D721Med (cell line): ENCODE results near the gene ARSA.

Experiments used
- DNase-seq: peaks from one replicate; pipeline ENCODE4 v3.0.0; 2011; ENCODE audit warnings: low spot score; ENCODE audit not compliant: insufficient read length
- FAIRE-seq: peaks from 2 replicates; lab custom pipeline; 2011; peaks lifted over from hg19 to GRCh38; lab: Jason Lieb, UNC
- TF ChIP-seq, protein P1 (sequence below): IDR thresholded peaks from 2 replicates; pipeline ENCODE4 v1.5.1; 2012; ENCODE audit warnings: mild to moderate bottlenecking, control low read depth; ENCODE audit not compliant: insufficient read depth; ENCODE audit errors: missing control alignments

Gene ARSA

DNA sequence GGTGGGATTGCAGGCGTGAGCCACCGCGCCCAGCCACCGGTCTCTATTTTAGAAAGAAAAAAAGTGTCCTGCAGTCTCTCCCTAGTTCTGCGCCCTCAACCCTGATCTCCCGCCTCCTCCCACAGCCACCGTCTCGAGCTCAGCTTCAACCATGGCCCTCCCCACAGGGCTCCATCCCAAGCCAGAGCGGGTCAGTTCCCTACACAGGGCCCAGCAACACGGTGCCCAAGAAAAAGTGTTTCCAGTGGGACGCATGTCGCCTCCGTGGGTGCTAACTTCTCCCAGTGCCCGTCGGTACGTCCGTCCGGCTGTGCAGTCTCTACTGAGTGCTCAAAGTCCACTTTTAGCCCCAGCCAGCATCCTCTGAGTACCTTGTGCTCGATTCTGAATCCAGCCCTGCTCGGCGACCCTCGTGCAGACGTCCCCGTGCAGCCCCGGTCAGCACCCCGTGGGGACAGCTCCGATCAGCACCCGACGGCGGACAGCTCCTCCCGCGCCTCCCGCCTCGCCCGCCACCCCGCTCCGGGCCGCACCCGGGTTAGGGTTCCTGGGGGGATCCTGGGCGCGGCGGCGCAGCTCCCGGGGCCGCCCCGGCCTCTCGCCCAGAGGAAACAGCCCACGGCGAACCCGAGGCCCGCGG, 28.0 kb downstream of the ARSA start:
- DNase-seq, result no peak
- FAIRE-seq, result no peak
- TF ChIP-seq, protein P1, sequence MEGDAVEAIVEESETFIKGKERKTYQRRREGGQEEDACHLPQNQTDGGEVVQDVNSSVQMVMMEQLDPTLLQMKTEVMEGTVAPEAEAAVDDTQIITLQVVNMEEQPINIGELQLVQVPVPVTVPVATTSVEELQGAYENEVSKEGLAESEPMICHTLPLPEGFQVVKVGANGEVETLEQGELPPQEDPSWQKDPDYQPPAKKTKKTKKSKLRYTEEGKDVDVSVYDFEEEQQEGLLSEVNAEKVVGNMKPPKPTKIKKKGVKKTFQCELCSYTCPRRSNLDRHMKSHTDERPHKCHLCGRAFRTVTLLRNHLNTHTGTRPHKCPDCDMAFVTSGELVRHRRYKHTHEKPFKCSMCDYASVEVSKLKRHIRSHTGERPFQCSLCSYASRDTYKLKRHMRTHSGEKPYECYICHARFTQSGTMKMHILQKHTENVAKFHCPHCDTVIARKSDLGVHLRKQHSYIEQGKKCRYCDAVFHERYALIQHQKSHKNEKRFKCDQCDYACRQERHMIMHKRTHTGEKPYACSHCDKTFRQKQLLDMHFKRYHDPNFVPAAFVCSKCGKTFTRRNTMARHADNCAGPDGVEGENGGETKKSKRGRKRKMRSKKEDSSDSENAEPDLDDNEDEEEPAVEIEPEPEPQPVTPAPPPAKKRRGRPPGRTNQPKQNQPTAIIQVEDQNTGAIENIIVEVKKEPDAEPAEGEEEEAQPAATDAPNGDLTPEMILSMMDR, result no peak

DNA sequence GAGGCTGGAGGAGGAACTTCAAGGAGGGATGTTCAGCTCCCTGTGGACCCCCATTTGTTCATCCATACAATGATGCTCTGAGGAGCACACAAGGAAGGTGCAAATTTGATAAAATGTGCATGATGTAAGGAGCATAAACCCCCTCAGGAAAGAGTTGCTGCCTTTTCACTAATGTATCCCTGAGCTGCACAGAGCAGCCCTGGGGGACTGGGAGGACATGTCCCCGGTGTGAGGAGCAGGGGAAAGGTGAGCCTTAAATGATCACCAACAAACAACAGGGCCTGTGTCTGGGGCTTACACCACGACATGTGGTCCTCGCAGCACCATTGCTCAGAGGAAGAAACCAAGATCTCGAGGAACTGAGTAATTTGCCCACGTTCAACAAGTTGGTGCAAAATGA, 30.9 kb downstream of the ARSA start:
- no peak for DNase-seq
- TF ChIP-seq, protein P1, result no peak
- no peak for FAIRE-seq

DNA sequence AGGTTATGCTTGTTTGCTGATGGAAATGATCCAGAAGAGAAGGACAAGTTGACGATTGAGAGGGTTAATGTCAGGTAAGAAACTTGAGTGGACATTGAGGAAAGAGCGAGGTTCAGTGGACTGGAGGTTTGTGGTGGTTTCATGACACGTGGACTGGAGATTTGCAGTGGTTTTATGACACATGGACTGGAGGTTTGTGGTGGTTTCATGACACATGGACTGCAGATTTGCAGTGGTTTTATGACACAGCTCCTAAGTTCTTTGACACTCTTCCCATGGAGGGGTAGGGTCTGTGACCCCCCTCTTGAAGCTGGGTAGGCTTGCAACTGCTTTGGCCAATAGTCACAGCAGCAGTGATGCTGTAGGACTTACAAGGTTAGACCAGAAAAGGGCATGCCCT, 32.8 kb downstream of the ARSA start:
- TF ChIP-seq, protein P1, result no peak
- DNase-seq, result no peak
- no peak for FAIRE-seq

DNA sequence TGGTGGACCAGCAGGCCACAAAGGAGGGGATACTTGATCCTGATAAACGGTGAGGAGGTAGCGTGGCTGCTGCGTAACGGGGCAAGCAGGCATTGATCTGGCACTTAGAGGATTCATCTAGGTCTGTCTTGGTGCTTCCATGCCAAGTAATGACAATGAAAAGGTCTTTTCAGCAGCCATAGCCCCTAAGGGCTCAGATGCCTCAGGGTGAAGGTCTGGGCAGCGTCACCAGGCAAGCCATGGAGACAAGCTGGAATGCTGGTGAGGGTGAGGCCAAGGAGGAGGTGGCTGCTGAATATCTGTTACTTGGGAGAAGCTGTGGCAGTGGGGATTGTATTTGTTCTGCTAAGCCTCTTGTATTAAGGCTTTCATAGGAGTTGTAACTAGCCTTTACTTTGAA, 40.5 kb downstream of the ARSA start:
- FAIRE-seq (no peak), DNase-seq (no peak)
- TF ChIP-seq, protein P1, result no peak

DNA sequence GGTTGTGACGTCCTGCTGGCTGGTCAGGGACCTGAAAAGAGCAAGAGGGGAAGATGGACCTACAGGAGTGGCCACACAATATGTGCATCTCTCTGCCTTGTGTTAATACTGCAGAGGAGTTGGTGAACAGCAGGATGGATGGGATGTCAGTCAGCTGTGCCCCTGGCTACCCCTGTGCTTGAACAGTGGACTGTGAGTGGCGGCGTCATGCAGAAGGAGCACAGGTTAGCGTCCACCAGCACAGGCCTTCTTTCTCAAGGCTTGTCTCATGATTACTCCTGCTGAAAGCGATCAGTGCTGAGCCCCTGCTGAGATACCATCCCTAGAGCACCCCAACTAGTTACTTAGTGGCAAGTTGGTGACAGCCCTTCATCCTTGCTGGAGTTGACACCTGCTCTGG, 41.5 kb downstream of the ARSA start:
- TF ChIP-seq, protein P1, result no peak
- DNase-seq (no peak), FAIRE-seq (no peak)

DNA sequence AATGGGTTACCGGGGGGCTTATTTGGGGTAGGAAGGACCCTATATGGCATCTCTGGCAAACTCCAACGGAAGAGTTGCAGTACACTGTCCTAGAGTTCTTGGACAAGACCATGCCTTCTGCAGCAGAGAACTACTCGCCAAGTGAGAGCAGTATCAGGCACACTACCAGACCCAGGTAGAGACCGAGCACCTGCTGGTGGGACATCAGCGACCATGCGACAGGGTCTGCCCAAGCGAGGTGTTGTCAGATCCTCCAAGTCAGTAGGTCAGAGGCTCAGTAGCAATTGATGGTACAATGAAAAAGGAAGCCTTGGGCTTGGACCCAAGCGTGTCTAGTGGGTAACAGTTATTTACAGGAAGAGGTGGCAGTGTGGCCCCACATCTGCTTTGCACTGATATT, 42.2 kb downstream of the ARSA start:
- no peak for FAIRE-seq
- TF ChIP-seq, protein P1, result no peak

DNA sequence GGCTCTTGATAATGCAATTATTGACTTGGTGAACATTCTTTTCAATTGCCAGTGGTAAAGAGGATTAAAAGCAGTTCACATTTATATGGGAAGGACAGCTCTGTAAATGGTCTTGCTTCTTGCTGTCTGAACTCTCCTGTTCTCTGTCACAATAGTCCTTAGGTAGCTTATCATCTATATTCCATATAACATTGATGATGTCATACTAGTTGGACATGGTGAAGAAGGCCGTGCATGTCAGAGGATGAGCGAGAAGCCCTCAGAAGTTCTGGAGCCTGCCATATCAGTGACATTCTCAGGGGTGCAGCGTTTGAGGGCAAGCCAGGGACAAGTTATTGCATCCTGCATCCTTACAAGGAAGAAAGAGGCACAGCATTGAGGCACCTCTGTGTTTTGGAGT, 42.7 kb downstream of the ARSA start:
- DNase-seq, result no peak
- TF ChIP-seq, protein P1, result no peak
- FAIRE-seq, result no peak

More for the DNA sequence above, 42.2 kb downstream of the ARSA start:
- DNase-seq, result no peak
